HFFc6 (cell line): ENCODE data around the gene ATG2B. TPM values are rescaled to one million over a fixed set of nuclear protein-coding genes. Genes with fewer than 3 reads are reported as not detected.

Experiments
- DNase-seq: peaks from one replicate; pipeline ENCODE4 v3.0.0-alpha.2; 2018
- H3K27ac Mint-ChIP-seq: 2 replicates; pipeline ENCODE4 v1.8.0; 2020; ENCODE audit warnings: mild to moderate bottlenecking, mixed read lengths
- H3K27me3 Mint-ChIP-seq: 2 replicates; pipeline ENCODE4 v1.8.0; 2021; ENCODE audit warnings: mild to moderate bottlenecking, moderate library complexity, mixed read lengths; ENCODE audit not compliant: insufficient read depth
- H3K36me3 Mint-ChIP-seq: 2 replicates; pipeline ENCODE4 v1.8.0; 2021; ENCODE audit warnings: low read depth, mixed read lengths
- H3K4me1 Mint-ChIP-seq: 2 replicates; pipeline ENCODE4 v1.8.0; 2020; ENCODE audit warnings: low read depth, mixed read lengths
- H3K4me3 Mint-ChIP-seq: 2 replicates; pipeline ENCODE4 v1.8.0; 2020; ENCODE audit warnings: mild to moderate bottlenecking, moderate library complexity, mixed read lengths
- H3K9me3 Mint-ChIP-seq: 2 replicates; pipeline ENCODE4 v1.8.0; 2020; ENCODE audit warnings: mild to moderate bottlenecking, mixed read lengths
- CTCF ChIP-seq: fragments of 200-600 bp; sonication (generic); IDR thresholded peaks from 2 replicates; pipeline ENCODE4 v1.5.0; 2021; ENCODE audit warnings: antibody characterized with exemption, mild to moderate bottlenecking
- total RNA-seq, 6 experiments: library from RNA; stranded (reverse); fragmentation: NEBNext Ultra II Directional; extraction: Animal tissue kit (Norgen Biotek cat#: 25700); gene quantifications; 2 replicates in 1 of 6; 3 replicates in 5 of 6; pipeline ENCODE4 v1.2.3, GENCODE V29; 2021

ATG2B gene
- total RNA-seq, 6 experiments from 2014 or later: 13.1 to 17.7 (median 15.9) TPM

DNA sequence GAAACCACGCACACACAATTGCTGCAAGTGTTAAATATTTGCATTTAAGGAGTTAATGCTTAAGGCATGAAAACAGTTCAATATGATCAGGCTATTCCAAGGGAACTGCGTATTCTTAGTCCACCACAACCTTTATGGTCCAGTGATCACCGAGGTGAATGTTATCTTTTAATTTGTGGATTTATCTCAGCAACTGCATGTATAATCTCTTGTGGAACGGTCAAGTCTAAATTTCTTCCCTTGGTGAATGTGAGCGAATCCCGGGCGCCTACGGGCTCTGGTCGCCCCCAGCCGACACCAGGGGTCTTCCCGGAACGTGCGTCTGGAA, 27.8 kb upstream of the ATG2B start:
- H3K27me3 Mint-ChIP-seq: peaks cover 5% of the 10 kb centered on the region
- no peak for DNase-seq
- no peaks in the 10 kb centered on the region for H3K36me3 Mint-ChIP-seq
- no peak for TF ChIP-seq CTCF
- peak overlapping the region; percentile 80 for H3K27ac Mint-ChIP-seq
- peaks cover 8% of the 10 kb centered on the region for H3K4me1 Mint-ChIP-seq
- H3K4me3 Mint-ChIP-seq: peak overlapping the region; percentile 92
- H3K9me3 Mint-ChIP-seq: no peaks in the 10 kb centered on the region

GRCh38 chr14:96385385-96385784, 22.2 kb upstream of the ATG2B start:
- Mint-ChIP-seq H3K36me3 (peaks cover 5% of the 10 kb centered on the region; the same call in 1 of the 2 replicates), H3K27ac (no peak overlapping the region), H3K9me3 (no peaks in the 10 kb centered on the region), H3K27me3 (no peaks in the 10 kb centered on the region), H3K4me1 (peaks cover 15% of the 10 kb centered on the region), H3K4me3 (no peak overlapping the region)
- DNase-seq: no peak
- no peak for TF ChIP-seq CTCF

DNA sequence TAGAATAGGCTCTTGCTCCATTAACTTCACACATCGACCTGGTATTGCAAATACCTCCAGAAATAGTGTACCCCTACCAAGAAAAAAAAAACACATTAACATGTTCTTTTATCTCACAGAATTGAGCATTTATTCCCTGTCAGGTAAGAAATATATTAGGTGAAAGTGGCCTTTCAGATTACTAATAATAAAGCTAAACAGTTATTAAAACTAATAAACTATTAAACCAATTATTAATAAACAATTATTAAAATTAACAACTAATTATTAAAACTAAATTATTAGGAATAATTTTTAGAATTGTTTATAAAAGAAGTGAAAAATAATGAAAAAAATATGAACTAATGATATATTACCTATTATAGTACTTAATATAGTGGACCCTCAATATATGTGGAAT, 21.6 kb upstream of the ATG2B start:
- H3K36me3 Mint-ChIP-seq: peaks cover 5% of the 10 kb centered on the region; the same call in 1 of the 2 replicates
- H3K9me3 Mint-ChIP-seq: no peaks in the 10 kb centered on the region
- no peak for DNase-seq
- H3K4me3 Mint-ChIP-seq: no peak overlapping the region
- no peaks in the 10 kb centered on the region for H3K27me3 Mint-ChIP-seq
- no peak for TF ChIP-seq CTCF
- no peak overlapping the region for H3K27ac Mint-ChIP-seq
- peaks cover 15% of the 10 kb centered on the region for H3K4me1 Mint-ChIP-seq

DNA sequence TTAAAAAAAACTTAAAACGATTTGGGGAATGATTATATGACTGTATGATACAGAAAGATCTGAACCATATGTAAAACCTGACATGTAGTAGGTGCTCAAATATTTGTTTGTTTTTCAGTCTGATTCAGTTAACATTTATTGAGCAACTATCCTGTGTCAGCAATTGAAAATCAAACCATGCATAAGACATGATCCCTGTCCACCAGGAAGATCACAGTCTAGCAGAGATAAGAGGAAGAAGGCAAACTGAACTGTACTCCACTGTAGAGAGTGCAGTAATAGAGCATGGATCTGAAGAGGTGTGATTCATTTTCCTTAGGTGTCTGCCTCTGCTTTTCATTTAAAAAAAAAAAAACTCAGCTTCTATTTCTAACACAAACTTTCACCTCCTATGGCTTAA, 20.9 kb upstream of the ATG2B start:
- H3K27me3 Mint-ChIP-seq: no peaks in the 10 kb centered on the region
- H3K36me3 Mint-ChIP-seq: peaks cover 5% of the 10 kb centered on the region; the same call in 1 of the 2 replicates

GRCh38 chr14:96383445-96383844, 20.3 kb upstream of the ATG2B start:
- Mint-ChIP-seq H3K4me1 (peaks cover 15% of the 10 kb centered on the region), H3K36me3 (peaks cover 5% of the 10 kb centered on the region; the same call in 1 of the 2 replicates), H3K27me3 (no peaks in the 10 kb centered on the region), H3K9me3 (no peaks in the 10 kb centered on the region), H3K27ac (peak overlapping the region; percentile 16; the same call in 1 of the 2 replicates), H3K4me3 (no peak overlapping the region)
- peak; percentile 6 for DNase-seq
- no peak for TF ChIP-seq CTCF

More for the DNA sequence above, 20.9 kb upstream of the ATG2B start:
- Mint-ChIP-seq H3K27ac (no peak overlapping the region), H3K4me3 (no peak overlapping the region), H3K9me3 (no peaks in the 10 kb centered on the region), H3K4me1 (peaks cover 15% of the 10 kb centered on the region)
- DNase-seq: no peak
- TF ChIP-seq CTCF: no peak

GRCh38 chr14:96380735-96381134, 17.6 kb upstream of the ATG2B start:
- Mint-ChIP-seq H3K27ac (no peak overlapping the region), H3K4me3 (no peak overlapping the region), H3K9me3 (no peaks in the 10 kb centered on the region), H3K36me3 (peaks cover 5% of the 10 kb centered on the region; the same call in 1 of the 2 replicates), H3K27me3 (no peaks in the 10 kb centered on the region), H3K4me1 (peaks cover 15% of the 10 kb centered on the region)
- no peak for DNase-seq
- no peak for TF ChIP-seq CTCF
